Hematopoietic multipotent progenitor cell treated with erythropoietin and hydrocortisone succinate and interleukin-3 and kit ligand, for 4 days (in vitro differentiated cells): ENCODE data around the gene RRM2.

ENCODE experiments used
- DNase-seq: peaks from one replicate; pipeline ENCODE4 v3.0.0-alpha.2; 2015

The RRM2 gene

DNA sequence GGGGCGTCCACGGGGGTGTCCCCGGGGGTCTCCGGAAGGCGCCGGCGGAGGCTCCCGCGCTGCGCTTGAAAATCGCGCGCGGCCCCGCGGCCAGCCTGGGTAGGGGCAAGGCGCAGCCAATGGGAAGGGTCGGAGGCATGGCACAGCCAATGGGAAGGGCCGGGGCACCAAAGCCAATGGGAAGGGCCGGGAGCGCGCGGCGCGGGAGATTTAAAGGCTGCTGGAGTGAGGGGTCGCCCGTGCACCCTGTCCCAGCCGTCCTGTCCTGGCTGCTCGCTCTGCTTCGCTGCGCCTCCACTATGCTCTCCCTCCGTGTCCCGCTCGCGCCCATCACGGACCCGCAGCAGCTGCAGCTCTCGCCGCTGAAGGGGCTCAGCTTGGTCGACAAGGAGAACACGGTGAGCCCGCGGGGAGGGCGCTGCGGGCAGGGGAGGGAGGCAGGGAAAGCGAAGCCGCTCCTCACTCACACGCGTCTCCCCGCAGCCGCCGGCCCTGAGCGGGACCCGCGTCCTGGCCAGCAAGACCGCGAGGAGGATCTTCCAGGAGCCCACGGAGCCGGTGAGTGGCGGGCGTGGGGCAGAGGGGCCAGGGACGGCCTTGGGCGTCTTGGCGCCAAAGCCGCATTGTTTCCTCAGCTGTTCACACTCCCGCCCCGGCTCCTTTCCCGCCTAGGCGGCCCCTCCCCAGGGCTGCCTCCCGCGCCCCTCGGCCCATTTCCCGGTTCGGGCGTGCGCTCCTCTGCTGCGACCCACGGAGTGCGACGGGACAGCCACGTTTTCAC, at the start of gene RRM2:
Gene RRM2, plus strand, starts transcription at position 240 of the 781 bp plus-strand sequence. Its CDS starts 60 bp downstream, at position 300.
- peak; percentile 99 for DNase-seq

DNA sequence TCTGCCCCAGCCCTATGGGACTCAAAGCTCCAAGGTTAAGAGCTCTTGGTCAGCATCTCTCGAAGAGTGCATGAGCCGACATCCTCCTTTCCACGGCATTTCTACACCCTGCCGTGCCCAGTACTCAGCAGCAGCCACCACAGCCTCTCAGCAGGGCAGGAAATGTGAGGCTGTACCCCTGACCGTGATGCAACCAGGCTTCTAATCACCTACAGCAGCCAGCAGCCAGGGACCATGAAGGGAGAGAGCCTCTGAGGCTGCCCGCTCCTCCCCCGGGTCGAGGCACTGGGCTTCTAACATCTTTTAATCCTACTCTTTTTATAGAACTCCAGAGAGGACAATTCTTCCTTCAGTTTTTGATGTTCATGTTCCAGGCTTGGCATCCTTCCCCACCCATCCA, 48.8 kb upstream of the RRM2 start:
- DNase-seq: no peak

DNA sequence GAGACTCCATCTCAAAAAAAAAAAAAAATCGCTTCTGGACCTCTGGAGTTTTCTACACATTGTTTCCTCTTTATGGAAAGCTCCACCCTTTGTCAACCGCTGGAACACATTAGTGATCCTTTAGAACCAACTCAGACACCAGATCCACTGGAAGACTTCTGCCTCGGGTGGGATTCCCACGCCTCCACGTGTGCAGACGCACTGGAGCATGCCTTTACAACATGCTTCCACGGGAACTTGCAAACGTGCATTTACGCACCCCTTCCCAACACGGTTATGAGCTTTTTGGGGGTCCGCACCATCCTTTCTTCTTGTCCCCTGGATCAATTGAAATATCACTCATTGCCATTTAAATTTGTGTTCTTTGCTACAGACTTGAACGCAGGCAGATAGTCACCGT, 47.4 kb upstream of the RRM2 start:
- DNase-seq: no peak

DNA sequence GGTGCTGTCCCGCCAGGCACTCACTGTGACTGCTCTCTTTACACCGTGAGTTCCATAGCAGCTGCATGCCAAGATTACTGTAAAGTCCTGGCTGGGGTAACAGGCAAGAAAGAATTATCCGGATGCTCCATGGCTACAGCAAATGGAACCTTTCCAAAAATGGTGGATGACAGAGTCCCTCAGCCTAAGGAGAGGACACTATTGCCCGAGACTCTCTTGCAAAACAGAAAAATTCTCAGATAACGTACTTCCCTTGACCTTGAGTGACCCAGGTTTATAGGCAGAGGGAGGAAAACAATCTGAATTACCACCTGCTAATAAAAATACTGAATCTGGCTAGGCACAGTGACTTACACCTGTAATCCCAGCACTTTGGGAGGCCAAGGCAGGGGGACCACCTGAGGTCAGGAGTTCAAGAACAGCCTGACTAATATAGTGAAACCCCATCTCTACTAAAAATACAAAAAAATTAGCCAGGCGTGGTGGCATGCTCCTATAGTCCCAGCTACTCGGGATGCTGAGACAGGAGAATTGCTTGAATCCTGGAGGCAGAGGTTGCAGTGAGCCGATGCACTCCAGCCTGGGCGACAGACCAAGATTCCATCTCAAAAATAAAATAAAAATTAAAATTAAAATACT, 46.8 kb upstream of the RRM2 start:
- DNase-seq: no peak

DNA sequence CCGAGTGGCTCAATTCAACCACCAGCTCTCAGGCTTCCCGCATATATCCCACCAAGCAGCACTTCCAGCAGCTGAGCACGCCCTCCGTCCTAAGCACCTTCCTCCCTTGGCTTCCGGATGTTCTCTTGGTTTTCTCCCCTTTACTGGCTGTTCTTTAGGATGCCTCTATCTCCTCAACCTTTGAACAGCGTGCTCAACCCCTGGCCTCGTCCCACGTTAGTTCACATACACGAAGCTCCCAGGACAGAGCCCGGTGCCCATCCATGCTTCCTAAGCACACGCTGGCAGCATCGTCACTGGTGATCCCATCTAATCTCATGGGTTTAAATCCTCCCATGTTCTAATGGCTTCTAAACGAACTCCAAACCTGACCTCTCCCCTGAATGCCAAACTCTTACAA, 46.0 kb upstream of the RRM2 start:
- no peak for DNase-seq

DNA sequence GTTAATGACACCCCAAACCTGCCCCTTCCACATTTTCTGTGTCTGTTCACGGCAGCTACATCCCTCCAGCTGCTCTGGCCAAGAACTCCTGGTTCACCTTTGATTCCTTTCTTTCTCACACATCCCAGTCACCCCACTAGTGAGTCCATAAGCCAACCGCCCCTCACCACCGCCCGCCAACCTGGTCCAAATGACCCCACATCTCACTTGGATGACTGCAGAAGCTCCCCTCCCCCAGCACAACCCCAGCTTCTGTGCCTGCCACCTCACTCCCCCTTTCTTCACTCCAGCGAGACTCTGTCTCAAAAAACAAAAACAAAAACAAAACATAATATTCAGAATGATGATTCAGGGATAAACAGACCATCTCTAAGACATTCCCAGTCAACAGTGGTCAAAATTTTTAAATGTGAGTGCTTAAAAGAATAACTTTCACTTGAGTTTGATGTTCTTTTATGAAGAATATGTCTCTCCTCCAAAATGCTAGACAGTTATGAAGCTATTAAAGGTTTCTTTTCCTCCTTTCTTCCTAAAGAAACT, 45.5 kb upstream of the RRM2 start:
- no peak for DNase-seq

DNA sequence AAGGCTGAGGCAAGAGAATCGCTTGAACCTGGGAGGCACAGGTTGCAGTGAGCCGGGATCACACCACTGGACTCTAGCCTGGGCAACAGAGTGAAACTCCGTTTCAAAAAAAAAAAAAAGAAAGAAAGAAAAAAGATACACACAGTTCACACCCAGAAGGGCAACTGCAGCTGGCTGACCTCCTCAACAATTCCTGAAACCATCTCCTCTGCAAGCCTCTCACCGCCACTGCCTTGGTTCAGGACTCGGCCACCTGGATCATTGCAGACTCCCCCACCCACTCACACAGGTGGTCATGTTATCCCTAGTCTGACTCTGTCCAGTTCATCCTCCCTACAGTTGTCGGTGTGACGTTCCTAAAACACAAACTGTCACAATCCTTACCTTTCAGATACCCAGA, 44.5 kb upstream of the RRM2 start:
- DNase-seq: no peak

DNA sequence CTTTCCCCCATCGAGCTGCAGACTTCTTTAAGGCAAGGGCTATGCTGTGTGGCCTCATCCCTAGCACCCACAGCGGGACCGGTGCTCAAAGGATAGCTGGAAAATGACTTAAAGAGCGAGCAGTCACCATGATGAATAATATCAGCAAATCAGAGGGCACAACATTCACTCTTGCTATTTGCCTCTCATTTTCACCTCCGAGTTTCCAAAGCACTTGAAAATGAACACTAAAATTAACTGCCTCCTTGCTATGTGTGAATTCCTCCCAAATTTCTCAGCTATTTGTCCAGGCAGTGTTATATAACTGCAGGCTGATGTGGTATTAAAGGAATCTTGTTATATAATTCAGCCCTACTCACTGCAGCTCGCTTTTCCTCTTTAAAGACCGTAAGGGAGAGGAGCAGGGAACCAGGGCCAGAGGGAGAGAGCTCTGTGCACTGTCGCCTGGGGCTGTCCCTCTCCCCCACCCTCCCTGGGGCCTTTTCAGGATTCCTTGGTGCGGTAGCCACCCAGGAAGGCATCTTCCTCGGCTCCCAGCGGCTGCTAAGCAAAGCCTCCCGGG, 43.8 kb upstream of the RRM2 start:
- no peak for DNase-seq

DNA sequence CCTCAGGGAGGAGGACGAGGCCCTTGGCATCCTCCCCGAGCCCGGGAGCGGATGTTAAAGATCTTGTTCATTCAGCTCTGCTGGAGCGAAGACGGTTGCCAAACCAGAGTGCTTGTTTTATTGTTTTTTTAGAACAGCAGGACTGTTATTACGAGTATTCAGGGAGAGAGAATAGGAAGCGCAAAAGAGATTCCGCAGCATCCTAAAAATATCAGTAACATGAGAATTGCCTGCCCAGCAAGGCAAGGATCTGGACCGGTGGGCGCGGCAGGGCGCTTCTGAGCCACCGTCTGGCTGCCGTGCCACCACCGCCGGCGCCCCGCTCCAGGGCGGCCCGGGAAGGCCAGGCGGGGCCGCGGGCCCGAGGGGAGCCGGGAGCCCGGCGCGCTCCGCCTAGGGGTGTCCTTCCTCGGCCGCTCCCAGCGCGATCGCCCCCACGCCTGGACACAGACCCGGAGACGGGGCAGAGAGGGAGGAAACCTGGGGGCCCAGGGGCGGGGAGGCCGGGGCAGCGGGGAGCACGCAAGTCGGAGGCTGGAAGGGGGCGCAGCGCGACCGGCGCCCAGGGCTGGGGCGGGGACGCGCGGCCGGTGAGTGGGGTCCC, 43.2 kb upstream of the RRM2 start:
- DNase-seq: no peak

DNA sequence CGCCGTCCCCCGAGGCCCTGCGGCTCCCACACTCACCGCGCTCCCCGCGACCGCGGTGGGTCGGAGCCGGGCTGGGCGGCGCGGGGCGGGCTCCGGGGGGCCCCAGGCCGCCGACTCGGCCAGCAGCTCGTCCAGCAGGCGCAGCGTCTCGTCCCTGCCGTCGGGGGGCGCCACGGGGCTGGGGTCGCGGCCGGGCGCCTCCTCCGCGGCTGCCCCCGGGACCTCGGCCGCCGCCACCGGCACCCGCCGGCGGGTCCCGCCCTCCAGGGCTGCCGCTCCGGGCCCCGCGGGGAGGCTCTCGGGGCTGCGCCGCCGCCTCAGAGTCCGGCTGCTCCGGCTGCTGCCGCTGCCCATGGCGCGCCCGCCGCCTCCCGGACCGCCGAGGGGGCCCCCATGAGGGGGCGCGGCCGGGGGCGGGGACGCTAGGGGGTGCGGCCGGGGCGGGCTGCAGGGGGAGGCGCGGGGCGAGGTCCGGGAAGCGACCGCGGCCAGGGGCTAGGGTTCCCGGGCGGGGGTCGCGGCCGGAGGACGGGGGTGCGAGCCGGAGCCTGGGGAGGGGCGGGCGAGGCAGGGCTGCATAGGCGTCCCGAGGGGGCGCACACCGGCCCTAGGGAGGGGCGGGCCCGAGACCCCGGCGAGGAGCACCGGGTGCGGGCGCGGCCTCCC, 42.5 kb upstream of the RRM2 start, which contains the start of gene CYS1:
Gene CYS1, minus strand, starts transcription at position 542 of the 666 bp plus-strand sequence. Its CDS starts 188 bp downstream, at position 354.
- DNase-seq: peak; percentile 28

DNA sequence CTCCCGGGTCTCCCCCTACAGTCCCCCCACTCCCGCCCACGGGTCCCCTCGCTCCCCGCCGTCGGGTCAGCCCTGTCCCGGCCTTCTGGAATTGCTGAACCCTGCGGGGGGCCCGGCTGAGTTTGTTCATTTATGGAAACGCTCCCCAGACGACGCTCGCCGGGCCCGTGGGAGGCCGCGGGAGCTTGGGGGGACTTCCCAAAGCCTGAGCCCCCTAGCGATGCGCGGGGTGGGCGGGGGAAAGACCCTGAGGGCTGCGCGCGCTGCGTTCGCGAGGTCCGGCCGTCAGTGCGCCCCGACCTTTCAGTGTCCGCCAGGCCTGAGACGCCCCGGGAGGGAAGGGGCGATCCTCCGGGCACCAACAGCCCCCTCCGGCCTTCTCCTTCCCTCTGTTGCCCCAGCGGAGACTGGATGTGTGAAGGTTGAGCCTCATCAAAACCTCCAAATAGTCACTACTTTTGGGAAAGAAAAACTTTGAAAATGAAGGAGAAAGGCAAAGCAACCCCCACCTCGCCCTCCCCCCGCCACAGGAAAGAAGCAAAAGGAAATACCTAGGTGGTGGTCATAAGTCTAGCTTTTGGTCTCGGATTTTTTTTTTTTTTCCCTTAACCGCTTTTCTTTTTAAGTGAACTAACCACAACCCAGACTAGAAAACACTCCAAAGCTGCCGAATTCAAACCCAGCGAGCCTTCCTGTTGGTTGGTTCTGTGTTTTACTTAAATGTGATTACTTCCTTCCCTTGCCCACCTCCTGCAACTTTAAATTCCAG, 41.8 kb upstream of the RRM2 start:
- DNase-seq: no peak

DNA sequence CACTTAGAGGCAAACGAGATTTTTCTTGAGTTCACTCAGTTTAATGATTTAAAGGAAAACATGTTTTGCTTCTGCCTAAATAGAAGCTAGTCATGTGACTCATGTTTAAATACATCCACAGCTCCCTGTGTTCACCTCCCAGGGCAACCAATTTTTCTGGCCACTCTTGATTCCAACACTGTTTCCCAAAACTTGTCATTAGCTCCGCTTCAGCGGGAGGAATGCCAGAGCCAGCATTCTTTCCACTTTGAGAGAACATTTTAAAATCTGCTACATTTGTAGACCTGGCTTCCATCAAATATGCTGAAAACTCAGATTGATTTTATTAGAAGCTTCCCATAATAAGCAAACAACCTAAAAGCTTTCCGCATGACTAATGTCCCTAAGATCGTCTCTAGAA, 39.5 kb upstream of the RRM2 start:
- DNase-seq: no peak

DNA sequence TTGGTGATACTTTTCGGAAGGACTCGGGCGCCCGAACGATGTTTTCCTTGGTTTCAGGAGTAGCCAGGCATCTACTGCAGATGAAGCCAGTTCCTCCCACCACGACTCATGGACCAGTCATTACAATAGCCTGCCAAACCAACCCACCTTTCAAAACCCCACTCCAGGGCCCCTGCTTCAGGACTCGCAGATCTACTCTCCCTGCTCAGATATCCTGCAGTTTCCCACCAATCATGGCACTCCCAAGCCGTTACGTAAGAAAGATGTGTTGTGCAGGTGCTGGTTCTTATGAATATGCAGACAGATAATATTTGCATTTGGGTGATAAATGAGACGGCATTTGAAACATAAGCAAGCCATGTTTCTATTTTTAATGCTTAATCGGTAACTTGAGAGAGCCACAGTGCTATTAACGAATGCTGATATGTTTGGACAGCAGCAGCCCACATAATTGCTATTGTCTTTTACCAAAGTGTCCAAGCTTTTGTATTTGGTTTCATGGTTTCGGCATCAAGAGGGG, 38.8 kb upstream of the RRM2 start:
- no peak for DNase-seq

DNA sequence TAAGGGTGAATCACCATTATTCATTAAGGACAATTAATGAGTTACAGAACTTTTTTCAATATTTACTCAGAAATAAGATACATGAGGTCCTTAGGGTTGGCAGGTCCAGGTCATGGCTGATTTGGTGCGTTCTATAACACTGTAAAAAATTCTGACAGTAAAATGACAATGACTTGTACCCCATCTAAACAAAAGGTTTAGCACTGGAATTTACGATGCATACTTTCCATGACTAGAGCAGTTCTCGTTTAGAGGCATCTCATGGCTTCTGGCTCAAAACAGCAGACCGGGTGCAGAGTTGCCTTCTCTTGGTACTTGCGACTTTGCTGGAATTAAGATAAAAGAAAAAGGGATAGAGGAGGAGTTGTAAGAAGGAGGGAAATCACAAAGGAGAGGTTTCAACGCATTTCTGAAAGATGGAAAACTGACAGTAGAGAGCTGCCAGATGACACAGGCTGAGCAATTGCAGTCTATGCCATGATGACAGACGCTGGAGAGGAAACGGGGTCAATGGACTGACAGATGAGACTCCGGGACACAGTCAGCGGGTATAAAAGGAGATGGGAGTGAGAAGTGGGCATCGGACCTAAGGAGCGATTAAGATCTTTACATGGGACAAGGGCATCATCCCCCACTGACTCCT, 38.2 kb upstream of the RRM2 start:
- no peak for DNase-seq

DNA sequence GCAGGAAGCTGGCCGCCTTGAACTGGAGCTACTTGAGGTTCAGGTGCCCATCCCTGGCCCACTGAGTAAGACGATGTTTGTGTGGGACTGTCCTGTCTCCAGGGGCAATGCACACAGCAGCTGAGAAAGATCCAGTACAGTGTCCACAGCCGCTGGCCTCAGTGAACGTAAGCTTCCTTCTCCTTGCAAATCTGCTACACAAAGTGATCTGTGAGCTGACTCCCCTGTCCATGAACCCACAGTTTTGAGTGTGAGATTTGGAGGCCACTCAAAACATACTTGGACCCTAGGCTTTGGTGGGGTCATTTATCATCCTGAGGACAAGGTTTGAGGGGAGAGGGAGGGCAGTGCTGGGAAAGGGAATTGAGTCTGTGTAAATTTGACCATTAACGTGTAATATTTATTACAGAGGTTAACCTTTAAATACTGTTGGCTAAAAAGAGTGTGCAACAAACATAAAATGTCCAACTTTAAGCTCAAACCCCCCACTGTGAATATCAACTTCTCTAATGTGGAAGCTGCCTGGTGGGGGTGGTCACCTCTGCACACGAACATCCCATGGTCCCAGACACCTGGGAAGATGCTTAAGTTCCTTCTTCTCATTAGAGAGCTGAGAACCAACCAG, 37.4 kb upstream of the RRM2 start:
- DNase-seq: no peak

DNA sequence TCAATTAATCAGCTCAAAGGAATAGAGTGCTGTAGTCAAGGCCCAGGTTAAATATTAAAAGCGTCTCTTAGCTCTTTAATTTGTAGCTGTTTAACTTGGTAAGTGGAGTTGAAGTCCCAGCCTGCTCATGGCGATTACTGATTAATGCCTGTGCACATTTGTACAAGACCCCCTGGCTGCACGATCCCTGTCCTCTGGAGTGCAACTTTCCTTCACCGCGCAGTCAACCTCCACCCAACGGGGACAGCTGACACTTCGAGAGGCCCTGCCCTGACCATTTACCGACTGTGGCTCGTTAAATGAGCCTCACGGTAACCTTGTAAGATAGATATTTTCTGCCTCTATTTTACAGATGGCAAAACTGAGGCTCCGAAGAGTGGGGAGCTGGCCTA, 36.9 kb upstream of the RRM2 start:
- DNase-seq: no peak

DNA sequence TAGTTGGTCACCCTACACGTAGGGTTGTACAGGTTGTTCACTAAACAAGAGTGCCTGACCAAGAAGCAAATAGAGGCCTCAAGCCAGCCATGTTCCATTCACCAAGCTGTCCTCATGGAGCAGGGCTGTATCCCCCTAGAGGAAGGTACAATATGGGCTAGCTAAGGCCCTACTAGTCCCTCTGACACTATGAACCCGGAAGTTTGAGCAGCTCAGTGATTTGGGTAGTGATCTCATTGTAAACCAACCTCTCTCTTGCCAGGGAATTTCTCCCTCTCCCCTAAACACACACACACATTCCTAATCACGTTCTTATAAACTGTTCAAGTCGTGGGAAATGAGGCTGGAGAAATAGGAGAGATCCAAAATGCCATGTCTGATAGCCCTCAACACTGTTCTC, 35.6 kb upstream of the RRM2 start:
- DNase-seq: no peak

DNA sequence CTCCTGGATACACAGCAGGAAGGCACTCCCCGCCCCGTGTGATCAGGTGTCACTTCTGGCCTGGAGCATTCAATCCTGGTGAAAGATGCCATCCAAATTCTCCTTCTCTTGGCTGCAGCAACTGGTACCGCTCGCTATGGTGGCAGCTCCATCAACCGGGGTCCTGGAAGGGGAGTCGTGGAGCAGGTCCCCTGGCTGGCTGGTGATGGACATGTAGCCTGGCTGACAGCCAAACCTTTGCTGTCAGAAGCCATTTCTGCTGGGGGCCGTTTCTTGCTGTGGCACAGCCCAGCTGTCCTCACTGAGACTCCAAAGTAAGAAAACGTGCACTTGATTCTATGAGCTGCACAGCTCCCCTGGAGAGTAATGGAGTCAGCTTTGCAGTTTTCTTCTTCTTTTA, 35.2 kb upstream of the RRM2 start:
- DNase-seq: no peak

DNA sequence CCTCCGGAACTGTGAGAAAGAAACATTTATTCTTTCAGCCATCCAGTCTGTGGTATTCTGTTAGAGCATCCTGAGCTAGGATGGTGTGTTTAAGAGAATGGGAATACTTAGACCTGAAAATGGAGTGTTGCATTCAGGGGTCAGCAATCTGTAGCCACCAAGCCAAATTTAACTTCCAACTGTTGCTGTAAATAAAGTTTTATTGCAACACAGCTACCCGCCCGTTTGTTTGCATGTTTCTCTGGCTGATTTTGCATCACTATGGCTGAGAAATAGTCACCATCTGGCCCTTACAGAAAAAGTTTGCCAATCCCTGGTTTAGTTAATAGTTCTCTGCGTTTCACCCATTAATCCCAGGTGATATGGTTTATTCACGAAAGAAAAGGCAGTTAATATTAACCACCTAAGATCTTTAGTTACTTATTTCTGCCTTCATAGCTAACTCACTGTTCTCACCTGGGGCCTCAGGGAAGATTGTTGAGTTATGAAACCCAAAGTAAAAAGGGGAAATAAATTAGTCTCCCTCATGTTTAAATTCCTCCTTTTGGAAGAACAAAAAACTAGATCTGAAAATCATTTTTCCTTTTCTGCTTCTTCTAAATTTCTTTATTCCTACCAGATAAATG, 32.9 kb upstream of the RRM2 start:
- no peak for DNase-seq

DNA sequence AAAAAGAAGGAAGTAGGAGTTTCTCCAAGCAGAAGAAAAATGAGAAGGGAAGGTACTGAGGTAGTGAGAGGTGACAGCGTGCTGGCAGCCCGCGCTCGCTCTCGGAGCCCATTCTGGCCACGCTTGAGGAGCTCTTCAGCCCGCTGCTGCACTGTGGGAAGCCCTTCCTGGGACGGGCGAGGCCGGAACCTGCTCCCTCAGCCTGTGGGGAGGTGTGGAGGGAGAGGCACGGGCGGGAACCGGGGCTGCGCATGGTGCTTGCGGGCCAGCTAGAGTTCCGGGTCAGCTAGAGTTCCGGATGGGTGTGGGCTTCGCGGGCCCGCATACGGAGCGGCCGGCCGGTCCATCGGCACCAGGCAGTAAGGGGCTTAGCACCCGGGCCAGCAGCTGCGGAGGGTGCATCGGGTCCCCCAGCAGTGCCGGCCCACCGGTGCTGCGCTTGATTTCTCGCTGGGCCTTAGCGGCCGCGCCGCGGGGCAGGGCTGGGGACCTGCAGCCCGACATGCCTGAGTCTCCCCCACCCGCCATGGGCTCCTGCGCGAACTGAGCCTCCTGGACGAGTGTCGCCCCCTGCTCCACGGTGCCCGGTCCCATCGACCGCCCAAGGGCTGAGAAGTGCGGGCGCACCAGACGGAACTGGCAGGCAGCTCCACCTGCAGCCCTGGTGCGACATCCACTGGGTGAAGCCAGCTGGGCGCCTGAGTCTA, 31.2 kb upstream of the RRM2 start:
- DNase-seq: peak; percentile 51
